HG02588 (cell line): Measurements from ENCODE around the gene ADISSP.

Experiments used
- ATAC-seq: cut with Tn5 transposase; IDR thresholded peaks from one replicate; pipeline ENCODE4 v1.9.1; 2021; ENCODE audit warnings: mild to moderate bottlenecking, moderate library complexity; ENCODE audit not compliant: unreplicated experiment

Gene ADISSP

GRCh38 chr20:3720626-3721025 is 46.9 kb downstream of the ADISSP start:
- ATAC-seq = no peak

DNA sequence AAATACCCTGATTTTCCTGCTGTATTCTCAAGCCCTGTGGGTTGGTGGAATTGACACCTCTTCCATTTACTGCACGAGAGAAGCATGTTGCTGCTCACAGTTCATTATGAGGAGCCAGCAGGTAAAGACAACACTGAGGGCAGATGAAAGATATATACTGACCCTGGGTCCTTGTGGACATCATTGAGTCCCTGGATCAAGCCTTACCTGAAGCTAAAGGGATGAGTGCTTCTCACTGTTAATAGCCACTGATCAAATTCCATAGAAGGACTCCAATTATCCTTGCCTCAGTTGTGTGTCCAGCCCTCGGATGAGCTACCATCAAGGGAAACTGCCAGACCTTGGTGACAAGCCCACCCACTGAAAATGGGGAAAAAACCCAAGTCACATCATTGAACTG is 47.5 kb downstream of the ADISSP start:
- ATAC-seq = no peak

- no peak for ATAC-seq
Measured at GRCh38 chr20:3719046-3719445, 48.5 kb downstream of the ADISSP start.

- no peak for ATAC-seq
Measured at GRCh38 chr20:3716195-3716834, 51.2 kb downstream of the ADISSP start.

- ATAC-seq = no peak
Measured at GRCh38 chr20:3714092-3714491, 53.5 kb downstream of the ADISSP start.

- ATAC-seq = no peak
Measured at GRCh38 chr20:3712279-3712873, 55.2 kb downstream of the ADISSP start, which contains the start of gene SIGLEC1. Gene SIGLEC1 (minus strand): TSS chr20:3712600. CDS start chr20:3707128, 5,472 bp downstream.

DNA sequence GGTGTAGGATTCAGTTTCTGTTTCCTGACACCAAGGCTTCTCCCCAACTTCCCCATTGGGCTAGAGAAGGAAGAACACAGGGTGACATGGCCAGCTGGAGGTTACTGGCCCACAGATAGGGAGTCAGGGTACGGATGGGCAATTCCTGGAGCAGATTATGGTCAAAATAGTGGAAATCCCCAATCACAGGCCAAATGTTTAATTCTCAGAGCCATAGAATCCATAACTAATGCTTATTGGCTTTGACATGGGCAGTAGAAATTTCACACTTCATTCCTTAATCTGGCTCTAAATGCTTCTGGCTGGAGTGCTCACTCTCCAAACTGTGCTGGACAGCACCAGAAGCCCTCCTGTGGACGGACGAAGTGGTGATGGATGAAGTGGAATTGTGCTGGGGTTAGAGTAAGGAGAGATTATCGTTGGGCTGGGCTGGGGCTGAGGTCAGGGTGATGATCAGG is 56.0 kb downstream of the ADISSP start:
- ATAC-seq = no peak

- ATAC-seq = no peak
Measured at GRCh38 chr20:3710703-3711483, 56.7 kb downstream of the ADISSP start.

GRCh38 chr20:3710011-3710466 is 57.5 kb downstream of the ADISSP start:
- no peak for ATAC-seq

DNA sequence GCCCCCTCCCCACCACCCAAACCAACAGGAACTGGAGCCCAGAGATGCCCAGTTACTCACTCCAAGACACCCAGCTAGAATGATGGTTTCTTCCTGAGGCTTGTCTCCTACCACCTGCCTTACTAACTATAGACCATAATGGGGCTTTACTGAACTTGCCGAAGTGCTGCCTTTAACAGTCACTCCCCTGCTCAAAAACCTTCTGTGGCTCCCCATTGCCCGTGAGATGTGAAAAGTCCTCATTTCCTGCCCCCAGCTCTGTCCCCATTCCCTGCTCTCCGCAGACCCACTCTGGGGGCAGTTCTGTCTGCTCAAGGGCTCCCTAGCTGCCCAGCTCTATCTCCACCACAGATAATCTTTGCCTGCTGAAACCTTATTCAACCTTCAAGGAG is 60.0 kb downstream of the ADISSP start:
- no peak for ATAC-seq

GRCh38 chr20:3706774-3707507 is 60.6 kb downstream of the ADISSP start:
- no peak for ATAC-seq

DNA sequence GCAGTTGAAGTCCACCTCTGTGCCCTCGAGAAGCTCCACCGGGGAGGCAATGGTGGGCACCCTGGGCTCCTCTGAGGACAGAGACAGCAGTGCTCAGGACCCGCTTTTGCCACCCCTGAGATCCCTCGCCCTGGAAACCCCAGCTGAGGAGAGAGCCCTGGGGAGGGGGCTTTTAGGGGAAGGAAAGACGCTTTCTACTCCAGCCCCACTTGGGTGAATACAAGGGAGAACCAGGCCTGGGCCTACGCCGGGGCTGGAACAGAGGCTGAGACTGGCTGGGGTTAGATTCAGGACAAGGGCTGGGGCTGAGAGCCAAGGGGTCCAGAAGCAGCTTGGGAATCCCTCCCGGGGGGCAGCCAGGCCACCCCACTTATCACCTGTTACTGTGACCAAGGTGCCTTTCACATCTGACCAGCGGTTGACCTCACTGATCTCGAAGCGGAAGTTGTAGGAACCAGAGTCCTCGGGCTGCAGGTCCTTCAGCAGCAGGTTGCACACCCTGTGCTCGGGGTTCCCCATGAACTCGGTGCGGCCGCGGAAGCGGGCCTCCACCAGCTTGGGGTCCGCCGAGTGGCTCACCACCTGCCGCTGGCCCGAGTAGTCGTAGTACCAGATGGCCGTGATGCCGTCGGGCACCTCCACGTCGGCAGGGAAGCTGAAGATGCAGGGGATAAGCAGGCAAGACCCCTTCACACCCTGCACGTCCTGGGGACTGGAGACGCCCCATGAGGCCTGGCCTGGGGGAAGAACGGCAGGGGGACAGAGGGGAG is 61.4 kb downstream of the ADISSP start:
- no peak for ATAC-seq

GRCh38 chr20:3705491-3705969 is 62.0 kb downstream of the ADISSP start:
- no peak for ATAC-seq

DNA sequence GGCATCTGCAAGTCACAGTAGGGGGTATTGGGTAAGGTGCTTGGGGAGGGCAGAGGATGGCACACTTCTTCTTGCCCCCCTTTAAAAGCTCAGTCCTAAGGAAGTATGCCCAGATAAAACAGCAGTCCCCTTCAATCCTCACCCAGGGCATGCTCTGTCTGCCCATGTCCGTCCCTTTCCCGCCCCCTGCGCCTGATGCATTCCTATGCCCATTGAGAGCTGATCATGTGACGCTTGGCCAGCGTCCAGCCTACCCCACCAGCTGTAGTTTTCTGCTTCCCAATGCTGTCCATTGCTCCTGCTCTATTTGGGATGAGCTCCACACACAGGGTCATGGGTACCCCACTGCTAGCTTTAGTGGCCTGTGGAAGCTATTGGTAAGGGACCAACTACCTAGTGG is 63.5 kb downstream of the ADISSP start:
- ATAC-seq = no peak
